A549 (cell line): Measurements from ENCODE around the gene HOXB8. TPM values are rescaled to one million over a fixed set of nuclear protein-coding genes. Genes with fewer than 3 reads are reported as not detected.

ENCODE experiments used
- ATAC-seq, 2 experiments: fragments of 200-7000 bp in 1 of 2; fragments of >200 bp in 1 of 2; cut with Nextera tagmentation in 1 of 2; cut with Tn5 transposase in 1 of 2; 3 replicates each; pipeline versions ENCODE4 v1.8.0 to v1.9.1; 2018 to 2020; ENCODE audit warnings: mild to moderate bottlenecking in 1 of 2, moderate library complexity in 1 of 2
- CTCF ChIA-PET: fragments of 300-600 bp; sonication (Branson Sonifier 250); formaldehyde crosslinking; extraction: SDS; loops from one replicate; lab custom pipeline; 2021; ENCODE audit warnings: antibody characterized with exemption, inconsistent platforms; lab: Yijun Ruan, JAX
- POLR2A ChIA-PET: fragments of 350-600 bp; formaldehyde crosslinking; extraction: SDS; loops from one replicate; lab custom pipeline; 2021; ENCODE audit warnings: antibody characterized with exemption, inconsistent platforms; lab: Yijun Ruan, JAX
- DNase-seq, 2 experiments: peaks; one replicate each; pipeline versions ENCODE4 v3.0.0 to v3.0.0-alpha.2; 2011 to 2016; ENCODE audit warnings: low read depth in 1 of 2, low spot score in 1 of 2
- FAIRE-seq: peaks from 2 replicates; lab custom pipeline; 2011; peaks lifted over from hg19 to GRCh38; lab: Jason Lieb, UNC
- H3K27ac ChIP-seq, 2 experiments: fragments of >200 bp; sonication (Bioruptor Twin); formaldehyde crosslinking; 3 replicates each; pipeline ENCODE4 v1.5.1; 2016 to 2017
- H3K4me1 ChIP-seq: fragments of >200 bp; sonication (Bioruptor Twin); formaldehyde crosslinking; 3 replicates; pipeline ENCODE4 v1.6.1; 2016
- H3K4me2 ChIP-seq: fragments of >200 bp; sonication (Bioruptor Twin); formaldehyde crosslinking; 3 replicates; pipeline ENCODE4 v1.6.1; 2016
- H3K4me3 ChIP-seq: fragments of >200 bp; sonication (Bioruptor Twin); formaldehyde crosslinking; 3 replicates; pipeline ENCODE4 v1.5.1; 2016
- H3K9me3 ChIP-seq: fragments of >200 bp; sonication (Bioruptor Twin); formaldehyde crosslinking; 3 replicates; pipeline ENCODE4 v1.6.1; 2016
- CBX2 ChIP-seq: fragments of 200-600 bp; sonication (generic); IDR thresholded peaks from 2 replicates; pipeline ENCODE4 v1.6.1; 2016; ENCODE audit warnings: low read depth, mild to moderate bottlenecking, borderline replicate concordance
- CEBPB ChIP-seq, 2 experiments: fragments of >200 bp in 1 of 2; sonication (Bioruptor Twin) in 1 of 2; formaldehyde crosslinking in 1 of 2; IDR thresholded peaks; 2 replicates each; pipeline ENCODE4 v1.6.1; 2012 to 2016
- FOSL2 ChIP-seq, 2 experiments: fragments of 450-650 bp in 1 of 2; fragments of >200 bp in 1 of 2; sonication (Bioruptor Twin) in 1 of 2; formaldehyde crosslinking; IDR thresholded peaks; 2 replicates each; pipeline versions ENCODE4 v1.5.0 to v1.6.1; 2016 to 2020; ENCODE audit warnings: mild to moderate bottlenecking in 1 of 2, moderate library complexity in 1 of 2
- HDAC2 ChIP-seq: fragments of 200-600 bp; sonication (generic); IDR thresholded peaks from 2 replicates; pipeline ENCODE4 v1.6.1; 2016
- JUN ChIP-seq, 2 experiments: fragments of >200 bp; sonication (Bioruptor Twin); formaldehyde crosslinking; IDR thresholded peaks; 2 replicates in 1 of 2; 3 replicates in 1 of 2; pipeline ENCODE4 v1.6.1; 2016 to 2017
- JUNB ChIP-seq: fragments of >200 bp; sonication (Bioruptor Twin); formaldehyde crosslinking; IDR thresholded peaks from 2 replicates; pipeline ENCODE4 v1.6.1; 2016
- MAFK ChIP-seq: fragments of 450-650 bp; IDR thresholded peaks from 2 replicates; pipeline ENCODE4 v1.6.1; 2014; ENCODE audit not compliant: partially characterized antibody
- MYC ChIP-seq: IDR thresholded peaks from 2 replicates; pipeline ENCODE4 v1.6.1; 2012; ENCODE audit warnings: mild to moderate bottlenecking, inconsistent platforms, low read length, improper control_type of control experiment, borderline replicate concordance
- NFE2L2 ChIP-seq: fragments of 150-350 bp; conservative IDR thresholded peaks from 2 replicates; pipeline ENCODE4 v1.6.1; 2014; ENCODE audit warnings: low read length
- NPAS2 ChIP-seq: fragments of 250-450 bp; sonication (Bioruptor Pico); IDR thresholded peaks from 2 replicates; pipeline ENCODE4 v1.8.0; 2022; ENCODE audit warnings: mild to moderate bottlenecking, moderate library complexity, borderline replicate concordance
- POLR2A ChIP-seq: IDR thresholded peaks from 2 replicates; pipeline ENCODE4 v1.6.1; 2012; ENCODE audit warnings: mild to moderate bottlenecking, low read length
- RAD21 ChIP-seq, 2 experiments: fragments of >200 bp in 1 of 2; sonication (Bioruptor Twin) in 1 of 2; formaldehyde crosslinking in 1 of 2; IDR thresholded peaks in 1 of 2; conservative IDR thresholded peaks in 1 of 2; 2 replicates in 1 of 2; 3 replicates in 1 of 2; pipeline ENCODE4 v1.6.1; 2012 to 2018; ENCODE audit warnings: inconsistent platforms in 1 of 2
- RCOR1 ChIP-seq: fragments of 150-350 bp; IDR thresholded peaks from 2 replicates; pipeline ENCODE4 v1.6.1; 2014; ENCODE audit warnings: antibody characterized with exemption, low read length, low read depth
- SMC3 ChIP-seq: fragments of >200 bp; sonication (Bioruptor Twin); formaldehyde crosslinking; IDR thresholded peaks from 3 replicates; pipeline ENCODE4 v1.6.1; 2018; ENCODE audit warnings: inconsistent platforms
- TFCP2L1 ChIP-seq: fragments of 250-450 bp; sonication (Bioruptor Pico); IDR thresholded peaks from 2 replicates; pipeline ENCODE4 v1.5.0; 2021; ENCODE audit warnings: mild to moderate bottlenecking
- TP53 ChIP-seq: fragments of 250-450 bp; sonication (Bioruptor Pico); IDR thresholded peaks from 2 replicates; pipeline ENCODE4 v1.5.0; 2021; ENCODE audit warnings: mild to moderate bottlenecking, moderate library complexity
- ZFP36 ChIP-seq: fragments of 450-650 bp; IDR thresholded peaks from 2 replicates; pipeline ENCODE4 v1.6.1; 2014; ENCODE audit warnings: borderline replicate concordance; ENCODE audit not compliant: partially characterized antibody
- ZNF302 ChIP-seq: fragments of 250-450 bp; sonication (Bioruptor Pico); IDR thresholded peaks from 2 replicates; pipeline ENCODE4 v1.9.0; 2021; ENCODE audit warnings: inconsistent platforms, mild to moderate bottlenecking, moderate library complexity
- WGBS: methylation state at CpG from one replicate; pipeline ENCODE4 v1.1.6; 2017; ENCODE audit errors: missing lambda C conversion rate; 5-methylcytosine and 5-hydroxymethylcytosine counted together
- polyA plus RNA-seq, 4 experiments: library from polyadenylated mRNA; depleted of rRNA in 3 of 4; stranded (reverse); fragments of >200 nt; fragmentation: RNase III in 1 of 4; extraction: RNeasy Plus Mini Kit Qiagen cat#74134 plus additional on column Dnase treatment in 1 of 4; gene quantifications; 2 replicates in 3 of 4; 3 replicates in 1 of 4; pipeline ENCODE4 v1.2.3, GENCODE V29; 2011 to 2017
- TF ChIP-seq, protein P1 (sequence below): fragments of 250-450 bp; sonication (Bioruptor Pico); IDR thresholded peaks from 2 replicates; pipeline ENCODE4 v1.5.0; 2020; ENCODE audit warnings: low read depth, mild to moderate bottlenecking, moderate library complexity
- TF ChIP-seq, protein P2 (sequence below): IDR thresholded peaks from 2 replicates; pipeline ENCODE4 v1.6.1; 2012
- TF ChIP-seq, protein P3 (sequence below): fragments of >200 bp; sonication (Bioruptor Twin); formaldehyde crosslinking; IDR thresholded peaks from 3 replicates; pipeline ENCODE4 v1.5.1; 2016
- TF ChIP-seq, protein P4 (sequence below): fragments of 250-450 bp; sonication (Bioruptor Pico); IDR thresholded peaks from 2 replicates; pipeline ENCODE4 v1.5.0; 2021; ENCODE audit warnings: mild to moderate bottlenecking, moderate library complexity, borderline replicate concordance
- TF ChIP-seq, protein P5 (sequence below): IDR thresholded peaks from 2 replicates; pipeline ENCODE4 v1.6.1; 2012; ENCODE audit warnings: low read depth, borderline replicate concordance

HOXB8 gene
- polyA plus RNA-seq, 2 of the 4 experiments (the other 2 are of a cell fraction) = 5.8 to 11.1 TPM

DNA sequence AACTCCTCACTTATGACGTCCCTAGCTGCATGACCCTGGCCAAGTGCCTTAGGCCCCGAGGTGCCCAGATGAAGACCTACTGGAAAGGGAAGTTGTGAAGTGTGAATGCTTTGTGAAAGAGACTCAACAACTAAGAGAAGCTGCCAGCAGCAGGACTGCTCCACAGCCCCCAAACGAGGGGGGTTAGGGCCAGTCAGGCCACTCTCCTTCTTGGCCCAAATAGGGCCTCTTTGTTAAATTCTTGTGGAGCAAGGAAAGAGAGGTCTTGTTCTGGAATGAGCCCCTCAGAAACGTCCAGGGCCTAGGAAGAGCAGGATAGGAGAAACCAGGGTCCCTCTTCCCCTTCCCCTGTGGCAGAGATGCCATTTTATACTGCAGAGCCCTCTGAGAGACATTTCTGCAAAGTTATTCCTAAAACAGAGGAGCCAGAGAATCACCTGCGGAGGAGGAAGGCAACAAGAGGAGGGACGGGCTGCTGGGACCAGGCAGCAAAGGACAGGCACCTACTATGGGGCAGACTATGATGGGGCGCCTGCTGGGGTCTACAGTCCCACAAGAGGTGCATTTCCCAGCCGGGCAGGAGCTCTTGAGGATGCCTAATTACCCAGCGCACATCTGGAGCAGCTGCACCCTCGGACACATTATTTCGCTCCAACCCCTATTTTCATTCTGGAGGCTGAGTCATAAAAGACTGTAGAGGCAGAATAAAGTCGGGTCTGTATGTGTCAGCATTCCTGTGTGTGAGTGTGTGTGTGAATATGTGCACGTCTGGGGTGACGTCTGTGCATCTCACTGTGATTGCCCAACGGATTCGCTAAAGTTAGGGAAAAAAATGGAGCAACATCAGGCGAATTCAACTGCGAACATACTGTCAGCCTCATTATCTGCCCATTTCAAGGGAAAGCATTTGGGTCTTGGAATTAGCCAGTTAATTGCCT, 22.5 kb upstream of the HOXB8 start:
- no peaks in the 10 kb centered on the region for H3K9me3 ChIP-seq
- POLR2A ChIA-PET = interaction anchor here (1.4 to 3.9 kb wide), 2 partner anchors 12 to 25 kb away, joined by 3 to 45 read pairs; partner anchors contain the start of gene HOXB9
- CTCF ChIA-PET = interaction anchor here (0.6 to 6.9 kb wide), 40 partner anchors 8 to 685 kb away, joined by 3 to 118 read pairs (median 6); partner anchors contain the start of genes HOXB5, HOXB8, HOXB9 and PRAC2
- peak; percentile 13; the same call in 1 of the 2 replicates for TF ChIP-seq JUNB
- no peak for TF ChIP-seq HDAC2
- no peak for TF ChIP-seq TFCP2L1 (CRISPR knock-in tag)
- TF ChIP-seq MYC = no peak
- peak; percentile 48 to 69; a peak in 2 of 4 replicates for TF ChIP-seq CEBPB (IDR thresholded peaks at IDR 0.05)
- TF ChIP-seq FOSL2 (IDR thresholded peaks at IDR 0.05) = peak; percentile 15; the same call in 1 of the 2 replicates
- peak; percentile 85 for TF ChIP-seq FOSL2 (CRISPR knock-in tag; IDR thresholded peaks at IDR 0.05)
- no peak for TF ChIP-seq POLR2A
- TF ChIP-seq CBX2 = no peak
- peak; percentile 93 for TF ChIP-seq MAFK
- H3K4me1 ChIP-seq = peaks cover 51% of the 10 kb centered on the region
- ATAC-seq (peak; percentile 54 to 59; a peak in 5 of 6 replicates), FAIRE-seq (no peak), DNase-seq (peak; percentile 57 to 72)
- H3K4me3 ChIP-seq = no peak overlapping the region
- WGBS = 58% methylated on average over 18 of the region's 18 CpGs
- peak overlapping the region in 1 of 2 experiments; percentile 74; a peak in 3 of 6 replicates for H3K27ac ChIP-seq
- H3K4me2 ChIP-seq = peak overlapping the region; percentile 74

DNA sequence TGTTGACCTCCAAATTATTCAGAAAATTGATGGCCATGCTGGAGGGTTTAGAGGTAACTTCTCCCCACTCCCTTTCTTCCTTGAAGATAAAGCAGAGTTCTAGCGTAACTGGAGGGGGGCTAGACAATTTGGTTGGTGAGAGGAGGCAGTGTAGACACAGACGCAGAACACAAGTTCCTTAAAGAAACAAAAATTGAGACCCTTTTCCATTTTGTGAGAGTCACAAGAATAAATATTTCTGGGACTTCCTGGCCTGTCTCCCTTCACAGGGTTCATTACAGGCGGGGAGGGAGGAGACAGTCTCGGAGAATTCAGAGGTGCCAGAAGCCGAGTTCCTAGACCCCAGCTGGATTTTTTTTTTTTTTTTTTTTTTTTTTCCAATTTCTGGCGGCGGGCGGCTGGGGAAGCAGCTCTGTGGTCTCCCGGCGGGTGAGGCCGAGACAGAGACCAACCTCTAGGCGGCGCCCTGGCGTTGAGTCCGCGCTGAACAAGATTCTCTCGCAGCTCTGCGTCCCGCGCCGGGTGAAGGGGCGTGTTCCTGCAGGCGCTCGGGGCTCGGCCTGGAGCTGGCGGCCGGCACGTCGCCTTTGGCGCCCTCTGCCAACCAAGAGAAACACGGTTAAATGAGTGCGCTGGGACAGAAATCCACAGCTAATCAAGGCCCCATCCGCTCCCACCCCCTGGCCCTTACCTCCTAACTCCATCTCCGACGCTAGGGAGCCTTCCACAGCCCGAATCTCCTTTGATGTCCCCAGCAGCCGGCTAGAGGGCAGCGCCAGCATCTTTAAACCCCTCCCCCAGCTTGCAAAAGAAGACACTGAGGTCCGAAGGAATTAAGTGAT, 21.3 kb upstream of the HOXB8 start:
- H3K9me3 ChIP-seq = no peaks in the 10 kb centered on the region
- 7% methylated on average over 39 of the region's 39 CpGs for WGBS
- H3K4me3 ChIP-seq = no peak overlapping the region
- peak overlapping the region; percentile 53 to 74 for H3K27ac ChIP-seq
- peaks cover 48% of the 10 kb centered on the region for H3K4me1 ChIP-seq
- DNase-seq (peak; percentile 95 to 97), FAIRE-seq (no peak), ATAC-seq (peak; percentile 85 to 95)
- TF ChIP-seq, protein P1, sequence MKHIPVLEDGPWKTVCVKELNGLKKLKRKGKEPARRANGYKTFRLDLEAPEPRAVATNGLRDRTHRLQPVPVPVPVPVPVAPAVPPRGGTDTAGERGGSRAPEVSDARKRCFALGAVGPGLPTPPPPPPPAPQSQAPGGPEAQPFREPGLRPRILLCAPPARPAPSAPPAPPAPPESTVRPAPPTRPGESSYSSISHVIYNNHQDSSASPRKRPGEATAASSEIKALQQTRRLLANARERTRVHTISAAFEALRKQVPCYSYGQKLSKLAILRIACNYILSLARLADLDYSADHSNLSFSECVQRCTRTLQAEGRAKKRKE (CRISPR knock-in tag) = peak; percentile 55; the same call in 1 of the 2 replicates
- TF ChIP-seq, protein P2, sequence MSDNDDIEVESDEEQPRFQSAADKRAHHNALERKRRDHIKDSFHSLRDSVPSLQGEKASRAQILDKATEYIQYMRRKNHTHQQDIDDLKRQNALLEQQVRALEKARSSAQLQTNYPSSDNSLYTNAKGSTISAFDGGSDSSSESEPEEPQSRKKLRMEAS = peak; percentile 83
- no peak for TF ChIP-seq ZNF302 (CRISPR knock-in tag)
- TF ChIP-seq SMC3 = peak; percentile 56
- peak in 1 of 2 experiments; percentile 29; a peak in 1 of 5 replicates for TF ChIP-seq JUN (IDR thresholded peaks at IDR 0.05)
- TF ChIP-seq, protein P3, sequence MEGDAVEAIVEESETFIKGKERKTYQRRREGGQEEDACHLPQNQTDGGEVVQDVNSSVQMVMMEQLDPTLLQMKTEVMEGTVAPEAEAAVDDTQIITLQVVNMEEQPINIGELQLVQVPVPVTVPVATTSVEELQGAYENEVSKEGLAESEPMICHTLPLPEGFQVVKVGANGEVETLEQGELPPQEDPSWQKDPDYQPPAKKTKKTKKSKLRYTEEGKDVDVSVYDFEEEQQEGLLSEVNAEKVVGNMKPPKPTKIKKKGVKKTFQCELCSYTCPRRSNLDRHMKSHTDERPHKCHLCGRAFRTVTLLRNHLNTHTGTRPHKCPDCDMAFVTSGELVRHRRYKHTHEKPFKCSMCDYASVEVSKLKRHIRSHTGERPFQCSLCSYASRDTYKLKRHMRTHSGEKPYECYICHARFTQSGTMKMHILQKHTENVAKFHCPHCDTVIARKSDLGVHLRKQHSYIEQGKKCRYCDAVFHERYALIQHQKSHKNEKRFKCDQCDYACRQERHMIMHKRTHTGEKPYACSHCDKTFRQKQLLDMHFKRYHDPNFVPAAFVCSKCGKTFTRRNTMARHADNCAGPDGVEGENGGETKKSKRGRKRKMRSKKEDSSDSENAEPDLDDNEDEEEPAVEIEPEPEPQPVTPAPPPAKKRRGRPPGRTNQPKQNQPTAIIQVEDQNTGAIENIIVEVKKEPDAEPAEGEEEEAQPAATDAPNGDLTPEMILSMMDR = peak; percentile 93
- TF ChIP-seq NPAS2 (CRISPR knock-in tag) = no peak
- TF ChIP-seq, protein P4, sequence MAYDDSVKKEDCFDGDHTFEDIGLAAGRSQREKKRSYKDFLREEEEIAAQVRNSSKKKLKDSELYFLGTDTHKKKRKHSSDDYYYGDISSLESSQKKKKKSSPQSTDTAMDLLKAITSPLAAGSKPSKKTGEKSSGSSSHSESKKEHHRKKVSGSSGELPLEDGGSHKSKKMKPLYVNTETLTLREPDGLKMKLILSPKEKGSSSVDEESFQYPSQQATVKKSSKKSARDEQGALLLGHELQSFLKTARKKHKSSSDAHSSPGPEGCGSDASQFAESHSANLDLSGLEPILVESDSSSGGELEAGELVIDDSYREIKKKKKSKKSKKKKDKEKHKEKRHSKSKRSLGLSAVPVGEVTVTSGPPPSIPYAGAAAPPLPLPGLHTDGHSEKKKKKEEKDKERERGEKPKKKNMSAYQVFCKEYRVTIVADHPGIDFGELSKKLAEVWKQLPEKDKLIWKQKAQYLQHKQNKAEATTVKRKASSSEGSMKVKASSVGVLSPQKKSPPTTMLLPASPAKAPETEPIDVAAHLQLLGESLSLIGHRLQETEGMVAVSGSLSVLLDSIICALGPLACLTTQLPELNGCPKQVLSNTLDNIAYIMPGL (CRISPR knock-in tag) = 0 out of 2 replicates have a peak, but pooled peaks have one; percentile 34
- peak; percentile 41 to 49; a peak in 4 of 5 replicates for TF ChIP-seq RAD21 (conservative IDR thresholded peaks at IDR 0.05 in 1 of 2, IDR thresholded peaks at IDR 0.05 in 1 of 2)
- TF ChIP-seq TP53 = no peak
- no peak for TF ChIP-seq ZFP36
- TF ChIP-seq, protein P5, sequence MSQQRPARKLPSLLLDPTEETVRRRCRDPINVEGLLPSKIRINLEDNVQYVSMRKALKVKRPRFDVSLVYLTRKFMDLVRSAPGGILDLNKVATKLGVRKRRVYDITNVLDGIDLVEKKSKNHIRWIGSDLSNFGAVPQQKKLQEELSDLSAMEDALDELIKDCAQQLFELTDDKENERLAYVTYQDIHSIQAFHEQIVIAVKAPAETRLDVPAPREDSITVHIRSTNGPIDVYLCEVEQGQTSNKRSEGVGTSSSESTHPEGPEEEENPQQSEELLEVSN = peak; percentile 54; the same call in 1 of the 2 replicates
- TF ChIP-seq RCOR1 = 0 out of 2 replicates have a peak, but pooled peaks have one; percentile 13
- TF ChIP-seq NFE2L2 = no peak
- peak overlapping the region; percentile 74 for H3K4me2 ChIP-seq
- CTCF ChIA-PET = interaction anchor here (0.5 to 6.9 kb wide), 68 partner anchors 9 to 684 kb away, joined by 3 to 118 read pairs (median 4); partner anchors contain the start of genes HOXB5, HOXB8, HOXB9 and PRAC2
- POLR2A ChIA-PET = interaction anchor here (0.6 to 3.9 kb wide), 11 partner anchors 9 to 588 kb away, joined by 3 to 45 read pairs (median 5); partner anchors contain the start of genes ATP5MC1, HOXB6, HOXB7 and HOXB9
